GM19397 (cell line): Measurements from ENCODE around the gene OPRM1.

Experiments
- ATAC-seq: cut with Tn5 transposase; IDR thresholded peaks from one replicate; pipeline ENCODE4 v1.9.1; 2021; ENCODE audit warnings: mild to moderate bottlenecking, moderate library complexity; ENCODE audit not compliant: unreplicated experiment

Gene OPRM1

GRCh38 chr6:154080461-154081189, 41.6 kb downstream of the OPRM1 start:
- no peak for ATAC-seq

- ATAC-seq, result no peak
Observed at GRCh38 chr6:154086510-154086909, 47.5 kb downstream of the OPRM1 start.

- ATAC-seq, result no peak
Observed at GRCh38 chr6:154092326-154092962, 53.4 kb downstream of the OPRM1 start.

- ATAC-seq, result no peak
Observed at GRCh38 chr6:154093231-154094044, 54.4 kb downstream of the OPRM1 start.

- ATAC-seq, result no peak
Observed at GRCh38 chr6:154095571-154095970, 56.5 kb downstream of the OPRM1 start.

- no peak for ATAC-seq
Observed at GRCh38 chr6:154096316-154096715, 57.3 kb downstream of the OPRM1 start.

GRCh38 chr6:154096834-154097233, 57.8 kb downstream of the OPRM1 start:
- no peak for ATAC-seq

- no peak for ATAC-seq
Observed at GRCh38 chr6:154099211-154099610, 60.2 kb downstream of the OPRM1 start.

- no peak for ATAC-seq
Observed at GRCh38 chr6:154106251-154106650, 67.2 kb downstream of the OPRM1 start.

- no peak for ATAC-seq
Observed at GRCh38 chr6:154111025-154111424, 72.0 kb downstream of the OPRM1 start.

GRCh38 chr6:154112181-154112809, 73.3 kb downstream of the OPRM1 start:
- no peak for ATAC-seq

- no peak for ATAC-seq
Observed at GRCh38 chr6:154113392-154113791, 74.4 kb downstream of the OPRM1 start.

- no peak for ATAC-seq
Observed at GRCh38 chr6:154117485-154117884, 78.4 kb downstream of the OPRM1 start.

GRCh38 chr6:154122195-154122925, 83.3 kb downstream of the OPRM1 start:
- no peak for ATAC-seq

GRCh38 chr6:154123155-154123956, 84.3 kb downstream of the OPRM1 start:
- no peak for ATAC-seq

GRCh38 chr6:154125421-154125820, 86.4 kb downstream of the OPRM1 start:
- no peak for ATAC-seq

- ATAC-seq, result no peak
Observed at GRCh38 chr6:154127657-154128056, 88.6 kb downstream of the OPRM1 start.

- ATAC-seq, result no peak
Observed at GRCh38 chr6:154134471-154135147, 95.6 kb downstream of the OPRM1 start.

GRCh38 chr6:154138793-154139192, 99.8 kb downstream of the OPRM1 start:
- no peak for ATAC-seq
